ENCODE measurements around the gene MAST4.

MAST4 gene

DNA sequence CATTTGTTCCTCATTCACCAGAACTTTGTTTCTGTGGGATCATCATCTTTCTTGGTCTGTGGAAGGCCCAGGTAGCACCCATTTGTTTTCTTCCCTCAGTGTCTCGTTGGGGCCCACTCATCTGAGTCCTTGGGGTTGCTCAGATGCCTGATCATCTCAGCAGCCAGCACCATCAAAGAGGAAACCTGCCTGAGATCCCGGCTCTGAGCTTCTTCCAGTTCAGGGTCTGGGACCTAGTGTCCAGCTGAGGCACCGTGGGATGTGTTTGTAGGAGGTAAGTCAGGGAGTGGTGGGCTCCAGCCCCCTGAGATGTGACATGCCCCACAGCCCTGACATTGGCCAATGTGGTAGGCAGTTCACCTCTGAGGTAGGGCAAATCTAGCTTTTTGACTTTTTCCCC is 609.8 kb downstream of the MAST4 start:
- in situ Hi-C loops (cut with HindIII; ENCODE audit: low sequenced_read_pairs) = no loop called here
- no peak overlapping the region for H3K4me3 ChIP-seq (ENCODE audit: low read depth, low read length)
- no peak for DNase-seq (ENCODE audit: low read depth)
- TF ChIP-seq, protein P1, sequence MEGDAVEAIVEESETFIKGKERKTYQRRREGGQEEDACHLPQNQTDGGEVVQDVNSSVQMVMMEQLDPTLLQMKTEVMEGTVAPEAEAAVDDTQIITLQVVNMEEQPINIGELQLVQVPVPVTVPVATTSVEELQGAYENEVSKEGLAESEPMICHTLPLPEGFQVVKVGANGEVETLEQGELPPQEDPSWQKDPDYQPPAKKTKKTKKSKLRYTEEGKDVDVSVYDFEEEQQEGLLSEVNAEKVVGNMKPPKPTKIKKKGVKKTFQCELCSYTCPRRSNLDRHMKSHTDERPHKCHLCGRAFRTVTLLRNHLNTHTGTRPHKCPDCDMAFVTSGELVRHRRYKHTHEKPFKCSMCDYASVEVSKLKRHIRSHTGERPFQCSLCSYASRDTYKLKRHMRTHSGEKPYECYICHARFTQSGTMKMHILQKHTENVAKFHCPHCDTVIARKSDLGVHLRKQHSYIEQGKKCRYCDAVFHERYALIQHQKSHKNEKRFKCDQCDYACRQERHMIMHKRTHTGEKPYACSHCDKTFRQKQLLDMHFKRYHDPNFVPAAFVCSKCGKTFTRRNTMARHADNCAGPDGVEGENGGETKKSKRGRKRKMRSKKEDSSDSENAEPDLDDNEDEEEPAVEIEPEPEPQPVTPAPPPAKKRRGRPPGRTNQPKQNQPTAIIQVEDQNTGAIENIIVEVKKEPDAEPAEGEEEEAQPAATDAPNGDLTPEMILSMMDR (IDR thresholded peaks at IDR 0.05; ENCODE audit: low read depth, low read length, missing control alignments) = no peak

DNA sequence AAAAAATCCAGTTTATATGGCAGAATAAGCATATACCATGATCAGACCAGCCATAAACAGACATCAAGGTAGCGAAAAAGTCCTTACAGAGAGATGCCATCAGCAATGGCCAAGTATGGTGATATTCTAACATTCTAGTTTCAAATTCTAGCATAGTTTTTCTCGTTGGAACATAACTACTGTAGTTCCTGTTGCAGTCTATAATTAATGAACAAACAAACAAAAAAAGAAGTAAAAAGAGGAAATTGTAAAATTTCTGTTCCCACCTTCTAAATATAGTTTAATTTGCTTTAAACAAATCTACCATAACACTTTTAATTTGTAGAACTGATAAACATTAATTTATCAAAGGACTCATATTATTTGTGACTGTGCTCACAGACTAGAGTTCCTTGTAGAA is 610.3 kb downstream of the MAST4 start:
- no peak for DNase-seq (ENCODE audit: low read depth)
- no peak overlapping the region for H3K4me3 ChIP-seq (ENCODE audit: low read depth, low read length)
- TF ChIP-seq, protein P1 (IDR thresholded peaks at IDR 0.05; ENCODE audit: low read depth, low read length, missing control alignments) = no peak
- in situ Hi-C loops (cut with HindIII; ENCODE audit: low sequenced_read_pairs) = no loop called here

DNA sequence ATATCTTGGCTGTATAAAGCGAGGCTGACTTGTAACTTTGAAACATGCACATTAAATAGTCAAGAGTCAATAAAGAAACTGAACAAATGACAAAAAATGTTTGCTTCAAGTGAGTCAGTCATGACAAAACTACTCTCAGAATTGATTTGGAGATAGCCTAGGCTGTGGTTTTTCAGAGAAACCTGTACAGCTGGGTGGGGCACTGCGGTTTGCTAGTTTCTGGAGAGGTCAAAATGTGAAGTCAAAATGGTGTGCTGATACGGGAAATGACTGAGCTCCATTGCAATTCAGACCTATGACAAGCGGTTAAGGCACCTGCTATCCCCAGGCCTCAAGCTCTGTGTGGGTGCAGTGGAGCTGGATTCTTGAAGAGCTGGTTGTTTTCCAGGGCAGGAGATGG is 610.7 kb downstream of the MAST4 start:
- in situ Hi-C loops (cut with HindIII; ENCODE audit: low sequenced_read_pairs) = no loop called here
- DNase-seq (ENCODE audit: low read depth) = peak; percentile 12
- TF ChIP-seq, protein P1 (IDR thresholded peaks at IDR 0.05; ENCODE audit: low read depth, low read length, missing control alignments) = no peak
- no peak overlapping the region for H3K4me3 ChIP-seq (ENCODE audit: low read depth, low read length)

DNA sequence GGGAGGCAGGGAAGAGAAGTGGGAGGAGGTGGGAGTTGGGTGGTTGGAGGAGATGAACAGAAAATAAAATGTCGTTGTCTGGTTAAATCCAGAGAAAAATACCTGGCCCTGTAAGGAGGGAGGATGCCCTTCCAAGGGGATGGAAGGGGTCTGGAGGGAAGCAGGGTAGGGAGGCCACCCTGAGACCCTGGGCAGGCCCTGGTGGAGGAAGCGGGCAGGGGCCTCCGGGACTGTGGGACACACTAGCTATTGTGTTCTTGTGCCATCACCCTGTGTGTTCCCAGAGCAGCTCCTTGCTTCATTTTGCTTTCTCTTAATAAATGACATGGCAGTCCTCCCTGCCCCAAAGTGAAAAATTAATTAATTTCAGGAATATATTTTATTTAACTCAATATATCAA is 612.2 kb downstream of the MAST4 start:
- no peak overlapping the region for H3K4me3 ChIP-seq (ENCODE audit: low read depth, low read length)
- no peak for DNase-seq (ENCODE audit: low read depth)
- in situ Hi-C loops (cut with HindIII; ENCODE audit: low sequenced_read_pairs) = no loop called here
- TF ChIP-seq, protein P1 (IDR thresholded peaks at IDR 0.05; ENCODE audit: low read depth, low read length, missing control alignments) = no peak

DNA sequence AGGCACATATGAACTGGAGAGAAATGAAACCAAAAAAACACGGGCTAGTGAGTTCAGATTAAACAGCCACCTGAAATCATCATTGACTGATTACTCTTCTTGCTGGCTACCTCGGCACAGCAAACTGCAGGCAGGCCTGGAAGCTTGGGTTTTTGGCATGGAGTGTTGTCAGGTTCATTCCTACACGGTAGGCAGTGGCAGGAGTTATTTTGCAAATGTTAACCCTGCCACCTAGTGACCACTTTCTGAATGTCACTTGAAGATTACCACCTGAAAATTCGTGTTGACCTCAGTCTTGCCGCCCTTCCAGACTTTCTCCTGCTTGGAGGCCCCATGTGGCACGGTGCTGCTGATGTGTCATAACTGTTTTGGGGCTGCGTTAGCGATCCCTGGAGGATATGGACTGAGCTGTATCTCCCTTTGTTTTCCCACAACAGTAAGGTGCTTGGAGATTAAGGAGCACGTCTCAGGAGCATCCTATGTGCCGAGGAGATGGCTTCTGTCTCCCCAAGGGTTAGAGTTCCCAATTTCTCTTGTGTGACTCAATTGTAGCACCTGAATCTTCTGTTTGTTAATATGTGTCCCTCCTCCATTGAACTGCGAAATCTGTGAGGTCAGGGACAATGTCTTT is 613.1 kb downstream of the MAST4 start:
- peak; percentile 70 for DNase-seq (ENCODE audit: low read depth)
- TF ChIP-seq, protein P1 (IDR thresholded peaks at IDR 0.05; ENCODE audit: low read depth, low read length, missing control alignments) = peak; percentile 61
- in situ Hi-C loops (cut with HindIII; ENCODE audit: low sequenced_read_pairs) = no loop called here
- H3K4me3 ChIP-seq (ENCODE audit: low read depth, low read length) = no peak overlapping the region

DNA sequence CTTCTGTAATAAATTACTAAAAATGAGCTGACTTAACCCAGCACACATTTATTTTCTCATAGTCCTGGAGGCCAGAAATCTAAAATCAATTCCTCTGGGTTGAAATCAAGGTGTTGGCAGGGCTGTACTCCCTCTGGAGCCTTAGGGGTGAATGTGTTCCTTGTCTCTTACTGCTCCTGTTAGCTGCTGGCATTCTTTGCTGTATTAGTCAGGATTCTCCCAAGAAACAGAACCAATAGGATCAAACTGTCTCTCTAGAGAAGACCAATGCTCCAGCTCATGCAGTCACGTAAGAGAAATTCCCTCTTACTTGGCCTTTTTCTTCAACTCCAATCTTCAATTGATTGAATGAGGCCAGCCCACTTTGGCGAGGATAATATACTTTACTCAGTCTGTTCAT is 615.7 kb downstream of the MAST4 start:
- no peak overlapping the region for H3K4me3 ChIP-seq (ENCODE audit: low read depth, low read length)
- in situ Hi-C loops (cut with HindIII; ENCODE audit: low sequenced_read_pairs) = no loop called here

More for the DNA sequence above, 615.7 kb downstream of the MAST4 start:
- TF ChIP-seq, protein P1 (IDR thresholded peaks at IDR 0.05; ENCODE audit: low read depth, low read length, missing control alignments) = no peak
- DNase-seq (ENCODE audit: low read depth) = no peak
